ENCODE data around the gene AIFM1.
A peak's percentile ranks its signal among the peaks of the same experiment; 100 is the strongest.

Gene AIFM1

DNA sequence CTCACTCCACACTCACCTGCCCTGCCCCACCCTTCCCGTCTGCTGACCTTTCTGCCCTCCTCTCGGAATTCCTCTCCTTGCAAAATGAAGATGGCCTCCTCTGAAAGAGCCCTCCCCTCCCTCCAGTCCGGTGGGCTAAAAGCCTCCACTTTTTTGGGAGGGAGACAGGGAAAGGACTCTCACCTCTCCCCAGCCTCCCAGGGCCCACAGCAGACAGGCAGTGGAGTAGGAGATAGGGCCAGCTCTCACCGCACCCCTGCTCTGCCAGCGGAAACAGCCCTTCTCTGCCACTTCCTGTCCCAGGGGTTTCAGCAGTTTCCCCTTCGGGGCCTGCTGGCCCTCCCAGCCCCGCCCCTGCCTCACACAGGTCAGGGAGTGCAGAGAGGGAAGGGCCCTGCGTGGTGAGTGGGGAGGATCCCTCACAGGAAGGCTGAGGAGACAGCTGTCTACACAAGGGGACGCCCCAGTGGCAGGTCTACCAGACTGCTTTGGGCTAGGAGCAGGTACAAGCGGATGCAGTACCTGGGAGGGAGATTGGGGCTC is 73.6 kb downstream of the AIFM1 start:
- DNase-seq (ENCODE audit: low spot score), result no peak

DNA sequence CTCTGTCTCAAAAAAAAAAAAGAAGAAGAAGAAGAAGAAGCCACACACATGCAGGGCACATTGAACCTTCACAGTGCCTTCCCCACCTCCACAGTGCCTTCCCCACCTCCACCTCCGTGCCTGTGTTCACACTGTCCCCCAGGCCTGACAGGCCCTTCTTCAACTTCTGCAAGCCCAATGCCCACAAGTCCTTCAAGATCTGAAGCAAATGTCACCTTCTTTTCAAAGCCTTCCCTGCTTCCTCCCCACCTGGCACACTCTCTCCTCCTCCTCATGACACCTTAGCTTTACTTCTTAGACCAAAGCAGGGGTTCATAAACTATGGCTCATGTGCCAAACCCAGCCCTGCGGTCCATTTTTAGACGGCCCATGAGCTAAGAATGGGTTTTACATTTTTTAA is 75.3 kb downstream of the AIFM1 start:
- no peak for DNase-seq (ENCODE audit: low spot score)

- no peak for DNase-seq (ENCODE audit: low spot score)
Measured at GRCh38 chrX:130086447-130087206, 79.0 kb downstream of the AIFM1 start.

DNA sequence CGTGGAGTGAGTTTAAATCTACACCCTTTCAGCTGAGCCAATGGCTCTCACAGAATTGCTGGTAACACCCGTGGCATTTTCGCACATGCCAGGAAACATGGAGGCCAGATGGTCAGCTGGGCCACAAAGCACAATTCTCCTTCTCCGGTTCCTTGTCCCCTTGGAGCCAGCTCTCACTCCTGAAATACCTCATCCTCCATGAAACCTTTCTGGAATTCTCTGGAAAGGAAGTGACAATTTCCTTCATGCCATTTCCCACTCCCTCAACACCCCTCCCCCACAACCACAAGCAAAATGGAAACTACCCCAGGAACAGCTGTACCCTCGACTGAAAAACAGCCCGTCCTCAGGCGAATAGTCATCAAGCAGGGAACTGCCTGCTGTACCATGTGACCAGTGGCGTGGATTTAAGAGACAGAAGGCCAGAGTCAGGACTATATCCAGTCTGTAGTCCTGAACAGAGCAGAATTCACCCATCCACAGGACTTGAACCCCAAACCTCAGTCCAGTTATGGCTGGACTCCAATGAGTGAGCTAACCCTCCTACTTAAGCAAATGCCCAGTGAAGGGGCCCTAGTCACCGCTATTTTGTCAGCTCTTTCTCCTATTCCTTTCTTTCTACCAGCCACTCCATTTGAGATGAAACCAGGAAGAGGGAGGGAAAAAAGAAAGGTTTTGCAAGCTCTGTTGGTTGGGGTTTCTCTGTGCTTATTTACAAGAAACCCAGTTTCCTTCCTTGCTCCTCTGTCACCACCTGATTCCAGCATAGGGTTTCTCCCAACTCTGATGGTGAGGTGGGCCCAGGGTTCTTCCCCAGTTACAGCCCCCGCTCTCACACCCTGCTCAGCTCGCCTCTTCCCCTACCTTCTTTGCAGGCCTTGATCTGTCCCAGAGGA is 79.8 kb downstream of the AIFM1 start:
- no peak for DNase-seq (ENCODE audit: low spot score)

- DNase-seq (ENCODE audit: low spot score), result no peak
Measured at GRCh38 chrX:130084631-130085237, 80.9 kb downstream of the AIFM1 start.

GRCh38 chrX:130083656-130084382 is 81.8 kb downstream of the AIFM1 start:
- no peak for DNase-seq (ENCODE audit: low spot score)

GRCh38 chrX:130083107-130083490 is 82.5 kb downstream of the AIFM1 start:
- no peak for DNase-seq (ENCODE audit: low spot score)

DNA sequence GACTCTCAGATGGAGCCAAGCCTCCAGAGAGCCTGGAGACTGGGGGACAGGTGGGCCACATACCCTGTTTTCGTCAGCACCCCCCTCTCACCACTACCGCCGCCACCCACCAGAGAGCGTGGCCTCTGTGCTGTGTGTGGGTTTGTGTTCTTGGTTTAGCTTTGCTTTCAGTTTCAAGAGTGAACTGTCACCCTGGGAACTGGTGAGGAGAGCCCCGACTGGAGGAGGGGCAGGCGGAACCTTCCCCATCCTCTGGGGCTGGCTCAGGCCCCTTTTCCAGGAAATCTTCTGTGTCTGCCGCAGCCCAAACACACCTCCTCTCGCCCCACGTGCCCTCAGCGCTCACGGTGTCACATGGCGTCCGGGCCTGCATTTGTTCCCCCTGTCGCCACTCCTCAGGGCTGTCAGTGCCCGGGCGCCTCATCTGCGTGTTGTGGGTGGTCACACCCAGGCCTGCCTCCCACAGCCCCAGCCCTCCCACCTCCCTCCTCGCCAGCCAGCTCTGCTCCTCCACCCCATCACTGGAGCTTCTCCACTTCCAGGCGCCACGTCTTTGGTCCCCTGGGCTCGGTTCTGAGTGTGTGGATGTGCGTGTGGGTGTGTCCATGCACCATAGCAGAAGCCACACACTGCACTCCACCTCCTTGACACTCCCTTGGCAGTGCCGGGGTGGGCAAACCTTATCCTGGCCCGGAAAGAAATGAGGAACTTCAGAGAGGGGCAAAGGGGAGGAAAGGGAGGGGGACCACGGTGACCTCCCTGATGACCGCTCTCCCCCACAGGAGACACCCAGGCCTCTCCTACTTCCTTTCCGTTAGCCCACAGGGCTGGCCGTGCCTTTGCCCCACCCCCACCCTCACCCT is 83.2 kb downstream of the AIFM1 start:
- no peak for DNase-seq (ENCODE audit: low spot score)

GRCh38 chrX:130081421-130082045 is 84.1 kb downstream of the AIFM1 start:
- no peak for DNase-seq (ENCODE audit: low spot score)

DNA sequence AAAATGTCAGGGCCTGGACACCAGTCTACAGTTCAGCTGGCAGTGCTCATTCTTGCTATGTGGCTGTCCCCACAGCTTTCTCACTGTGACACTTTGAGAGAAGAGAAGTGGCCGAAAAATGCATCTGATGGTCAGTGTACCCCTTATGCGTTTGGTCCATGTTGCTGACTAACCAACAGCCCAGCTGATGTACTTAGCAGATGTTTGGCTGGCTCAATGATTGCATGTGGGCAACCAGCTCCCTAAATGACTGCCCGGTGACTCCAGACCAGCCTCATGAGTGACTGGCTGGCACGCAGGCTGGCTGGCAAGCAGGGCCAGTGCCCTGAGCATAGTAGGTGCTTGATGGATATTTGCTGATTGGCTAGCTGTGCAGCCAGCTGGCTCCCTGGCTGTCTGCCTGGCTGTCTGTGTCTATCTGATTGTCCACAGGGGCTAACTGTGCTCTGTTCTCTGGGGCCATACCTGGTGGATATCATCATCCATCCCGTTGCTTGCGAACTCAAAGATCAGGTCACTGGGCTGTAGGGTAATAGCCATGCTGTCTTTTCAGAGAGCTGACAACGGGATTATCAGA is 84.8 kb downstream of the AIFM1 start:
- DNase-seq (ENCODE audit: low spot score), result no peak

DNA sequence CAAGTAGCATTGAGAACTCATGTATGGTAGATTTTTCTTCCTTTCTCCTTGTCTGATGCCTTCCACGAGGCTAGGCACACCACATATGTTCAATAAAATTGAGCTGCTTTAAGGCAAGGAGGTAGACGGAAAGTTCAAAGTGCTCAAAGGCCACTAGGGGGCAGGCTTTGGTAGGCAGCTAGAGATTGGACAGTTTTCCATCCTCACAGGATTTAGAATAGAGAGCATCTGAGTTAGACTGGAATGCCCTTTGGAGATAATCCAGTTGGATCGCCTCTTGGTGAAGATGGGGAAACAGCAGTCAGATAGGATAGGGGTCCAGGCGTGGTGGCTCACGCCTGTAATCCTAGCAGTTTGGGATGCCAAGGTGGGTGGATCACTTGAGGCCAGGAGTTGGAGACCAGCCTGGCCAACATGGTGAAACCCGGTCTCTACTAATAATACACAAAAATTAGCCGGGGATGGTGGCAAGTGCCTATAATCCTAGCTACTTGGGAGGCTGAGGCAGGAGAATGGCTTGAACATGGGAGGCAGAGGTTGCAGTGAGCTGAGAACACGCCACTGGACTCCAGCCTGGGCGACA is 85.7 kb downstream of the AIFM1 start:
- DNase-seq (ENCODE audit: low spot score), result peak; percentile 77
